MM.1S (cell line): ENCODE data around the gene ELMO1.

ENCODE experiments used
- EZH2 ChIP-seq: fragments of 300-600 bp; sonication (generic); optimal IDR thresholded peaks from 2 replicates; pipeline ENCODE3; 2017; ENCODE audit warnings: low read depth, mild to moderate bottlenecking, antibody characterized with exemption, low read length, mixed read lengths
- EZH2phosphoT487 ChIP-seq: fragments of 300-600 bp; sonication (generic); IDR thresholded peaks from 2 replicates; pipeline ENCODE4 v1.6.1; 2018; ENCODE audit warnings: antibody characterized with exemption, low read length
- TF ChIP-seq, protein P1 (sequence below): fragments of 300-600 bp; sonication (generic); IDR thresholded peaks from 2 replicates; pipeline ENCODE4 v1.5.1; 2016; ENCODE audit warnings: antibody characterized with exemption, low read length, mixed read lengths

DNA sequence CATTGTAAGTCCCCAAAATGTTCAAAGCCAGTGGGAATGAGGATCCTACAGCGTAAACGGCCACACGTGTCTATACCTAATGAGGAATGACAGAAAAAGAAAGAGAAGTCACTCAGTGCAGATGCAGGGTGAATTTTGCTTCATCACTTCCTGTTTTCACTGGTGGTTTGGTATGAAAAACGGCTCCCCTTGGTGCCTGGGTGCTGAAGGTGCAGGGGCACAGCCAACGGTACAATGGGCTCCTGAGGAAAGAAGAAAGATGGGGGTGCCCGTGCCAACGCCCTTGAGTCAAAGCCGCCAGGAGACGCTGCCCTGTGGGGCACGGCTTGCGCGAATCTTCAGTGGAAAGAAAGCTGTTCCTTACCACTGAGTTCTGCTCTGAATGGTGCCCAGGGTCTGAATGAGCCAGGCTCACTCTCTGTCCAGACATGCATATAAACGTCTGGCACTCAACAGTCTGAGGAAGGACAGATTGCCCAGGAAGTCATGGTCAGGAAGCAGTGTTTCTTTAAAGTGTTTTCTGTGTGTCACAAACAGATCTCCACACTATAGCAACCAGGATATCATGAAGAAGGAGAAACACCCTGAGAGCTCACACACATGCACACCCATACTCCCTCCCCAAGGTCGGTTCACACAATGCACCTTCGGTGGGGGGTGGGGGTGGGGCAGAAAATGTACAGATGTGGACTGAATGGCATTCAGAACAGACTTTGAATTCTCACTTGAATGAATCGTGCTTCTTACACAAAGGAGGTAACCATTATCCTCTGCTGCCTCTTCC lies 105.8 kb downstream of the ELMO1 start:
- TF ChIP-seq, protein P1, sequence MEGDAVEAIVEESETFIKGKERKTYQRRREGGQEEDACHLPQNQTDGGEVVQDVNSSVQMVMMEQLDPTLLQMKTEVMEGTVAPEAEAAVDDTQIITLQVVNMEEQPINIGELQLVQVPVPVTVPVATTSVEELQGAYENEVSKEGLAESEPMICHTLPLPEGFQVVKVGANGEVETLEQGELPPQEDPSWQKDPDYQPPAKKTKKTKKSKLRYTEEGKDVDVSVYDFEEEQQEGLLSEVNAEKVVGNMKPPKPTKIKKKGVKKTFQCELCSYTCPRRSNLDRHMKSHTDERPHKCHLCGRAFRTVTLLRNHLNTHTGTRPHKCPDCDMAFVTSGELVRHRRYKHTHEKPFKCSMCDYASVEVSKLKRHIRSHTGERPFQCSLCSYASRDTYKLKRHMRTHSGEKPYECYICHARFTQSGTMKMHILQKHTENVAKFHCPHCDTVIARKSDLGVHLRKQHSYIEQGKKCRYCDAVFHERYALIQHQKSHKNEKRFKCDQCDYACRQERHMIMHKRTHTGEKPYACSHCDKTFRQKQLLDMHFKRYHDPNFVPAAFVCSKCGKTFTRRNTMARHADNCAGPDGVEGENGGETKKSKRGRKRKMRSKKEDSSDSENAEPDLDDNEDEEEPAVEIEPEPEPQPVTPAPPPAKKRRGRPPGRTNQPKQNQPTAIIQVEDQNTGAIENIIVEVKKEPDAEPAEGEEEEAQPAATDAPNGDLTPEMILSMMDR: peak; percentile 54
- TF ChIP-seq EZH2phosphoT487: no peak
- no peak for TF ChIP-seq EZH2
